LNCaP clone FGC (cell line): ENCODE data around the gene SKIC8.

Experiments used
- DNase-seq: peaks from one replicate; pipeline ENCODE4 v3.0.0-alpha.2; 2011; ENCODE audit warnings: low read depth
- H3K4me3 ChIP-seq: 2 replicates; pipeline ENCODE4 v1.5.1; 2011; ENCODE audit warnings: mild to moderate bottlenecking, low read depth, low read length, control low read depth
- CTCF ChIP-seq: IDR thresholded peaks from 2 replicates; pipeline ENCODE4 v1.5.1; 2012; ENCODE audit warnings: mild to moderate bottlenecking; ENCODE audit not compliant: control insufficient read depth, insufficient read depth; ENCODE audit errors: extremely low read depth

The SKIC8 gene

GRCh38 chr15:78341057-78341987, 41.9 kb upstream of the SKIC8 start:
- DNase-seq: no peak
- no peak for TF ChIP-seq CTCF
- H3K4me3 ChIP-seq: no peak overlapping the region

GRCh38 chr15:78340231-78341056, 41.0 kb upstream of the SKIC8 start, which contains the start of gene CRABP1:
TSS of gene CRABP1 (plus strand) at chr15:78340353. CDS start at chr15:78340429, 76 bp downstream.
- no peak within 1 kb of the TSS for H3K4me3 ChIP-seq
- DNase-seq: no peak
- TF ChIP-seq CTCF: no peak

- no peak overlapping the region for H3K4me3 ChIP-seq
- no peak for DNase-seq
- no peak for TF ChIP-seq CTCF
Measured at GRCh38 chr15:78339559-78339958, 40.1 kb upstream of the SKIC8 start.

GRCh38 chr15:78338781-78339180, 39.4 kb upstream of the SKIC8 start:
- no peak for DNase-seq
- TF ChIP-seq CTCF: no peak
- no peak overlapping the region for H3K4me3 ChIP-seq

- TF ChIP-seq CTCF: no peak
- H3K4me3 ChIP-seq: no peak overlapping the region
- DNase-seq: no peak
Measured at GRCh38 chr15:78335985-78336384, 36.6 kb upstream of the SKIC8 start.

GRCh38 chr15:78334845-78335244, 35.4 kb upstream of the SKIC8 start:
- no peak for DNase-seq
- no peak overlapping the region for H3K4me3 ChIP-seq
- no peak for TF ChIP-seq CTCF
